NB4 (cell line): ENCODE results near the gene SDF4.

ENCODE experiments used
- CTCF ChIP-seq: IDR thresholded peaks from one replicate; pipeline ENCODE4 v1.5.1; 2012; ENCODE audit warnings: low read depth, low read length
- MAX ChIP-seq: IDR thresholded peaks from 2 replicates; pipeline ENCODE4 v1.6.1; 2011; ENCODE audit warnings: low read depth, low read length
- POLR2A ChIP-seq: IDR thresholded peaks from 2 replicates; pipeline ENCODE4 v1.6.1; 2011; ENCODE audit warnings: mild to moderate bottlenecking; ENCODE audit not compliant: insufficient read length; ENCODE audit errors: extremely low read depth

- no peak for TF ChIP-seq POLR2A
- no peak for TF ChIP-seq CTCF
- no peak for TF ChIP-seq MAX
These were observed 2.0 kb downstream of the SDF4 start for GRCh38 chr1:1229770-1230169.
